K562 (cell line): ENCODE results near the gene NR3C2. TPM values are rescaled to one million over a fixed set of nuclear protein-coding genes. Genes with fewer than 3 reads are reported as not detected.
"Not testable (repeated sequence)": the region's sequence is repeated elsewhere in the genome, so short reads cannot be mapped to it uniquely, and the experiment has no call there.

Source experiments
- ATAC-seq: fragments of 200-7000 bp; cut with Tn5 transposase; 3 replicates; pipeline ENCODE4 v1.9.1; 2020; ENCODE audit warnings: moderate library complexity
- BruUV-seq: library from RNA; stranded (reverse); fragments of 400-500 nt; replicated peaks from 2 replicates; lab custom pipeline; 2021; lab: Mats Ljungman, UMichigan
- CTCF ChIA-PET: fragments of 300-600 bp; formaldehyde crosslinking; extraction: SDS; loops from one replicate; lab custom pipeline; 2021; ENCODE audit warnings: low intra/inter-chr PET ratio; lab: Yijun Ruan, JAX
- POLR2A ChIA-PET: fragments of 300-600, 350-650 bp; sonication (Branson Sonifier 250); formaldehyde crosslinking; extraction: SDS; loops from one replicate; lab custom pipeline; 2021; ENCODE audit warnings: antibody characterized with exemption, inconsistent platforms; lab: Yijun Ruan, JAX
- DNase-seq, 4 experiments: peaks; one replicate each; pipeline versions ENCODE4 v3.0.0 to v3.0.0-alpha.2; 2011 to 2018; ENCODE audit warnings: low spot score in 3 of 4, mixed read lengths in 3 of 4; ENCODE audit errors: extremely low read depth in 1 of 4
- FAIRE-seq: peaks from 2 replicates; lab custom pipeline; 2011; peaks lifted over from hg19 to GRCh38; lab: Jason Lieb, UNC
- H2AFZ ChIP-seq: 2 replicates; pipeline ENCODE4 v1.6.0; 2011; ENCODE audit warnings: low read depth, low read length, control low read depth, inconsistent platforms
- H3K27ac ChIP-seq: fragments of 200-600 bp; 3 replicates; pipeline ENCODE4 v1.8.0; 2011; ENCODE audit warnings: low read depth, mild to moderate bottlenecking, control low read depth, inconsistent platforms, low read length, moderate library complexity, mixed read lengths; ENCODE audit errors: extremely low read depth
- H3K27me3 ChIP-seq, 2 experiments: fragments of 300-600 bp in 1 of 2; 2 replicates in 1 of 2; 3 replicates in 1 of 2; pipeline versions ENCODE4 v1.6.0 to v1.8.0; 2011; ENCODE audit warnings: inconsistent platforms in 2 of 2, low read length in 2 of 2, mild to moderate bottlenecking in 1 of 2, mixed read lengths in 1 of 2, moderate library complexity in 1 of 2; ENCODE audit not compliant: control insufficient read depth in 2 of 2, insufficient read depth in 2 of 2
- H3K36me3 ChIP-seq: fragments of 300-600 bp; 3 replicates; pipeline ENCODE4 v1.8.0; 2011; ENCODE audit warnings: mild to moderate bottlenecking, low read length, inconsistent platforms; ENCODE audit not compliant: control insufficient read depth, insufficient read depth
- H3K4me1 ChIP-seq, 2 experiments: fragments of 200-600 bp in 1 of 2; replicated peaks in 1 of 2; 2 replicates in 1 of 2; 3 replicates in 1 of 2; pipeline versions ENCODE4 v1.5.1 to v1.8.0; 2011; ENCODE audit warnings: inconsistent platforms in 2 of 2, low read length in 2 of 2, mild to moderate bottlenecking in 1 of 2, mixed read lengths in 1 of 2, moderate library complexity in 1 of 2; ENCODE audit not compliant: control insufficient read depth in 2 of 2, insufficient read depth in 2 of 2
- H3K4me2 ChIP-seq: 2 replicates; pipeline ENCODE4 v1.6.1; 2011; ENCODE audit warnings: low read length, control low read depth, inconsistent platforms, mixed read lengths; ENCODE audit not compliant: insufficient read depth
- H3K4me3 ChIP-seq: fragments of 200-600 bp; sonication (generic), shearing (Covaris generic); 2 replicates; pipeline ENCODE4 v1.5.1; 2016; ENCODE audit warnings: control low read depth, inconsistent platforms
- H3K79me2 ChIP-seq: fragments of 200-600 bp; 3 replicates; pipeline ENCODE4 v1.8.0; 2011; ENCODE audit warnings: low read length, inconsistent platforms; ENCODE audit not compliant: control insufficient read depth, insufficient read depth
- H3K9ac ChIP-seq, 2 experiments: 2 replicates each; pipeline versions ENCODE4 v1.6.0 to v1.6.1; 2011; ENCODE audit warnings: low read depth in 2 of 2, low read length in 2 of 2, control low read depth in 1 of 2, inconsistent platforms in 1 of 2, mild to moderate bottlenecking in 1 of 2, mixed read lengths in 1 of 2; ENCODE audit not compliant: insufficient read depth in 1 of 2
- H3K9me1 ChIP-seq: one replicate; pipeline ENCODE4 v1.6.0; 2011; ENCODE audit warnings: inconsistent platforms, mild to moderate bottlenecking, low read length, moderate library complexity; ENCODE audit not compliant: control insufficient read depth, insufficient read depth
- H3K9me3 ChIP-seq: replicated peaks from 2 replicates; pipeline ENCODE4 v1.5.1; 2011; ENCODE audit warnings: low read depth, low read length, inconsistent platforms; ENCODE audit not compliant: control insufficient read depth, insufficient read depth
- H4K20me1 ChIP-seq: replicated peaks from 2 replicates; pipeline ENCODE4 v1.6.1; 2011; ENCODE audit warnings: low read length, inconsistent platforms, mixed read lengths; ENCODE audit not compliant: control insufficient read depth, insufficient read depth
- DIDO1 ChIP-seq: fragments of 450-650 bp; IDR thresholded peaks from 2 replicates; pipeline ENCODE4 v1.6.1; 2016; ENCODE audit warnings: low read depth, missing biosample characterization, missing genetic modification characterization
- NFXL1 ChIP-seq: fragments of 450-650 bp; formaldehyde crosslinking; IDR thresholded peaks from 2 replicates; pipeline ENCODE4 v1.4.0; 2021; ENCODE audit warnings: mild to moderate bottlenecking
- YY1 ChIP-seq, 3 experiments: IDR thresholded peaks; 2 replicates each; pipeline ENCODE4 v1.6.1; 2011; ENCODE audit warnings: low read length in 2 of 3, mild to moderate bottlenecking in 2 of 3, moderate library complexity in 2 of 3, borderline replicate concordance in 1 of 3, control low read depth in 1 of 3, low read depth in 1 of 3; ENCODE audit not compliant: insufficient read depth in 3 of 3, insufficient replicate concordance in 2 of 3, control insufficient read depth in 1 of 3, insufficient read length in 1 of 3; ENCODE audit errors: extremely low read depth in 1 of 3
- ZNF318 ChIP-seq, 2 experiments: fragments of 450-650 bp; IDR thresholded peaks; 2 replicates each; pipeline ENCODE4 v1.6.1; 2016; ENCODE audit warnings: mild to moderate bottlenecking in 2 of 2, borderline replicate concordance in 1 of 2, low read depth in 1 of 2, moderate library complexity in 1 of 2
- ZNF639 ChIP-seq, 2 experiments: fragments of 200-800 bp in 1 of 2; sonication (Bioruptor generic) in 1 of 2; sonication (generic) in 1 of 2; formaldehyde crosslinking in 1 of 2; IDR thresholded peaks in 1 of 2; conservative IDR thresholded peaks in 1 of 2; 2 replicates each; pipeline versions ENCODE4 v1.5.0 to v1.6.1; 2016 to 2020; ENCODE audit warnings: missing compliant biosample characterization in 1 of 2, missing genetic modification characterization in 1 of 2, missing genetic modification reagents in 1 of 2
- ZNF668 ChIP-seq: fragments of 250-450 bp; sonication (Bioruptor Pico); IDR thresholded peaks from 2 replicates; pipeline ENCODE4 v1.8.0; 2022; ENCODE audit warnings: mild to moderate bottlenecking, inconsistent platforms
- WGBS: fragments of 100-300 bp; shearing (Covaris generic); methylation state at CpG from one replicate; pipeline ENCODE4 v1.1.6; 2016; ENCODE audit warnings: low coverage, mixed read lengths; ENCODE audit not compliant: insufficient coverage; ENCODE audit errors: missing lambda C conversion rate; 5-methylcytosine and 5-hydroxymethylcytosine counted together
- in situ Hi-C: fragments of 300-500 bp; cut with MboI; formaldehyde crosslinking; loops from 4 replicates; pipeline ENCODE4 v1.15.0; 2018; ENCODE audit warnings: inconsistent platforms, mixed read lengths
- intact Hi-C: fragments of 100-400 bp; cut with micrococcal nuclease; formaldehyde crosslinking; loops from 2 replicates; pipeline ENCODE4 v1.14.2; 2022
- polyA plus RNA-seq, 8 experiments: library from polyadenylated mRNA; depleted of rRNA in 4 of 8; stranded (reverse) in 5 of 8; unstranded in 3 of 8; fragments of >200 nt; fragmentation: Nextera tagmentation in 2 of 8; fragmentation: Illumina TruSeq in 1 of 8; extraction: Ambion mirVana in 2 of 8; extraction: Trizol in 1 of 8; gene quantifications; 2 replicates each; pipeline versions ENCODE4 v1.2.1 to v1.2.3, GENCODE V29; 2011 to 2014; ENCODE audit warnings: inconsistent platforms in 1 of 8, missing spikeins in 1 of 8
- total RNA-seq, 7 experiments: library from RNA; depleted of rRNA in 6 of 7; stranded (reverse); fragments of >200 nt in 6 of 7; fragmentation: Illumina TruSeq in 2 of 7; extraction: Trizol in 2 of 7; gene quantifications; 2 replicates each; pipeline versions ENCODE4 v1.2.1 to v1.2.3, GENCODE V29; 2011 to 2021; ENCODE audit warnings: low replicate concordance in 1 of 7

Gene NR3C2
- total and polyA plus RNA-seq, 9 of the 15 experiments (the other 6 are each of a cell fraction or from before 2014, with no cell fraction given), result 0.01 to 0.28 (median 0.16) TPM; not detected in 2

- TF ChIP-seq ZNF318 (IDR thresholded peaks at IDR 0.05; ENCODE audit: borderline replicate concordance in 1 of 2, low read depth in 1 of 2), result no peak
- no peak for TF ChIP-seq DIDO1 (tag)
- TF ChIP-seq NFXL1 (CRISPR knock-in tag), result no peak
- TF ChIP-seq ZNF639 (CRISPR knock-in tag; conservative IDR thresholded peaks at IDR 0.05 in 1 of 2, IDR thresholded peaks at IDR 0.05 in 1 of 2), result no peak
- TF ChIP-seq ZNF668 (CRISPR knock-in tag), result no peak
- no peak for TF ChIP-seq YY1 (IDR thresholded peaks at IDR 0.05; ENCODE audit: borderline replicate concordance in 1 of 3, control insufficient read depth in 1 of 3, extremely low read depth in 1 of 3, insufficient read depth in 3 of 3, insufficient read length in 1 of 3, insufficient replicate concordance in 2 of 3, low read depth in 1 of 3, low read length in 2 of 3)
These were observed 249.7 kb downstream of the NR3C2 start (continued) for GRCh38 chr4:148192526-148192925.

GRCh38 chr4:148187454-148188222 lies 254.6 kb downstream of the NR3C2 start:
- 0% methylated on average over 5 of the region's 5 CpGs for WGBS
- H3K36me3 ChIP-seq, CTCF ChIA-PET, ATAC-seq, H3K4me3 ChIP-seq, DNase-seq, H3K79me2 ChIP-seq, H3K27ac ChIP-seq, H3K4me2 ChIP-seq, intact Hi-C loops, H3K9me1 ChIP-seq, H3K27me3 ChIP-seq, FAIRE-seq, H2AFZ ChIP-seq, H3K9ac ChIP-seq, POLR2A ChIA-PET, H3K4me1 ChIP-seq, H3K9me3 ChIP-seq, in situ Hi-C loops, H4K20me1 ChIP-seq, BruUV-seq: not testable (repeated sequence)
